Glutamatergic neuron (in vitro differentiated cells): ENCODE measurements around the gene C3orf85. TPM values are rescaled to one million over a fixed set of nuclear protein-coding genes. Genes with fewer than 3 reads are reported as not detected.
"Not testable (repeated sequence)": the region's sequence is repeated elsewhere in the genome, so short reads cannot be mapped to it uniquely, and the experiment has no call there.

Experiments
- DNase-seq: peaks from one replicate; pipeline ENCODE4 v3.0.0; 2022
- H3K27ac Mint-ChIP-seq: one replicate; pipeline ENCODE4 v1.8.0; 2020; ENCODE audit warnings: mild to moderate bottlenecking, mixed read lengths, inconsistent platforms; ENCODE audit not compliant: unreplicated experiment
- H3K27me3 Mint-ChIP-seq: one replicate; pipeline ENCODE4 v1.8.0; 2020; ENCODE audit warnings: mild to moderate bottlenecking, moderate library complexity, mixed read lengths, inconsistent platforms; ENCODE audit not compliant: unreplicated experiment
- H3K36me3 Mint-ChIP-seq: one replicate; pipeline ENCODE4 v1.8.0; 2020; ENCODE audit warnings: mild to moderate bottlenecking, mixed read lengths, inconsistent platforms; ENCODE audit not compliant: unreplicated experiment
- H3K4me1 Mint-ChIP-seq: one replicate; pipeline ENCODE4 v1.8.0; 2020; ENCODE audit warnings: mild to moderate bottlenecking, low read depth, mixed read lengths, inconsistent platforms; ENCODE audit not compliant: unreplicated experiment
- H3K4me3 Mint-ChIP-seq: one replicate; pipeline ENCODE4 v1.8.0; 2020; ENCODE audit warnings: mild to moderate bottlenecking, mixed read lengths, inconsistent platforms; ENCODE audit not compliant: unreplicated experiment
- H3K9me3 Mint-ChIP-seq: one replicate; pipeline ENCODE4 v1.8.0; 2020; ENCODE audit warnings: mild to moderate bottlenecking, moderate library complexity, mixed read lengths, inconsistent platforms; ENCODE audit not compliant: unreplicated experiment
- total RNA-seq: library from RNA; stranded (reverse); fragmentation: NEBNext Ultra II Directional; extraction: Animal tissue kit (Norgen Biotek cat#: 25700); gene quantifications from one replicate; pipeline ENCODE4 v1.2.1, GENCODE V29; 2021; ENCODE audit not compliant: unreplicated experiment
- TF ChIP-seq, protein P1 (sequence below): fragments of 200-600 bp; sonication (generic); IDR thresholded peaks from one replicate; pipeline ENCODE4 v1.5.0; 2021; ENCODE audit not compliant: partially characterized antibody, unreplicated experiment

The C3orf85 gene
- total RNA-seq, 1 donor from 2014 or later: not detected

DNA sequence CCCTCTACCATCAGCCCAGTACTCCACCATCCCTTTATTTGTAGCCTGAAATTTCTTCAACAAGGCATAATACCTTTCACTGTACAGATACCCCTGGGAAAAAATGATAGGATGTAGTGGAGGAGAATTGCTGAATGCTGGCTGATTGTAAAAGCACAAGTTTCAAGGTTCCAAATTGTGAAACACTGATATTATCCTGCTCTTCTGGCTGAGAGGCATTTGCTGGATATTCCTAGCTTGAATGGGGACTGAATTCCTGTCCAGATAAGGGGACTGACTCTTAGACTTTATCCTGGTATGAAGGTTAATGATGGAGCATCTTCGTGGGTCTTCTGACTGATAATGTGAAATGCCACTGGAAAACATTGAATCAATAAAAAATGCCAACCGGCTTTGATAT, 9.0 kb upstream of the C3orf85 start:
- TF ChIP-seq, protein P1, sequence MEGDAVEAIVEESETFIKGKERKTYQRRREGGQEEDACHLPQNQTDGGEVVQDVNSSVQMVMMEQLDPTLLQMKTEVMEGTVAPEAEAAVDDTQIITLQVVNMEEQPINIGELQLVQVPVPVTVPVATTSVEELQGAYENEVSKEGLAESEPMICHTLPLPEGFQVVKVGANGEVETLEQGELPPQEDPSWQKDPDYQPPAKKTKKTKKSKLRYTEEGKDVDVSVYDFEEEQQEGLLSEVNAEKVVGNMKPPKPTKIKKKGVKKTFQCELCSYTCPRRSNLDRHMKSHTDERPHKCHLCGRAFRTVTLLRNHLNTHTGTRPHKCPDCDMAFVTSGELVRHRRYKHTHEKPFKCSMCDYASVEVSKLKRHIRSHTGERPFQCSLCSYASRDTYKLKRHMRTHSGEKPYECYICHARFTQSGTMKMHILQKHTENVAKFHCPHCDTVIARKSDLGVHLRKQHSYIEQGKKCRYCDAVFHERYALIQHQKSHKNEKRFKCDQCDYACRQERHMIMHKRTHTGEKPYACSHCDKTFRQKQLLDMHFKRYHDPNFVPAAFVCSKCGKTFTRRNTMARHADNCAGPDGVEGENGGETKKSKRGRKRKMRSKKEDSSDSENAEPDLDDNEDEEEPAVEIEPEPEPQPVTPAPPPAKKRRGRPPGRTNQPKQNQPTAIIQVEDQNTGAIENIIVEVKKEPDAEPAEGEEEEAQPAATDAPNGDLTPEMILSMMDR: no peak
- H3K9me3 Mint-ChIP-seq: peaks cover 5% of the 10 kb centered on the region
- peaks cover 10% of the 10 kb centered on the region for H3K36me3 Mint-ChIP-seq
- H3K27me3 Mint-ChIP-seq: peaks cover 3% of the 10 kb centered on the region
- DNase-seq: no peak
- peaks cover 18% of the 10 kb centered on the region for H3K4me1 Mint-ChIP-seq
- H3K27ac Mint-ChIP-seq: no peak overlapping the region
- no peak overlapping the region for H3K4me3 Mint-ChIP-seq

GRCh38 chr3:109131276-109131675, 5.2 kb upstream of the C3orf85 start:
- Mint-ChIP-seq H3K36me3 (peaks cover 5% of the 10 kb centered on the region), H3K4me1 (peaks cover 11% of the 10 kb centered on the region), H3K27me3 (no peaks in the 10 kb centered on the region), H3K27ac (peak overlapping the region; percentile 30), H3K4me3 (no peak overlapping the region), H3K9me3 (no peaks in the 10 kb centered on the region)
- DNase-seq: no peak
- TF ChIP-seq, protein P1: no peak

GRCh38 chr3:109132801-109133473, 3.6 kb upstream of the C3orf85 start:
- Mint-ChIP-seq H3K4me1 (peaks cover 11% of the 10 kb centered on the region), H3K27ac (no peak overlapping the region), H3K9me3 (no peaks in the 10 kb centered on the region)

GRCh38 chr3:109133474-109133816, 3.1 kb upstream of the C3orf85 start:
- not testable (repeated sequence) for DNase-seq, H3K4me3 Mint-ChIP-seq, H3K27me3 Mint-ChIP-seq, H3K27ac Mint-ChIP-seq, H3K36me3 Mint-ChIP-seq, H3K9me3 Mint-ChIP-seq
- H3K4me1 Mint-ChIP-seq: peaks cover 11% of the 10 kb centered on the region

More at GRCh38 chr3:109132801-109133473, 3.6 kb upstream of the C3orf85 start:
- no peak for DNase-seq
- Mint-ChIP-seq H3K4me3 (no peak overlapping the region), H3K36me3 (peaks cover 5% of the 10 kb centered on the region), H3K27me3 (no peaks in the 10 kb centered on the region)
- TF ChIP-seq, protein P1: no peak

- TF ChIP-seq, protein P1: no peak
- no peak for DNase-seq
- Mint-ChIP-seq H3K27ac (no peak overlapping the region), H3K36me3 (no peaks in the 10 kb centered on the region), H3K4me1 (no peaks in the 10 kb centered on the region), H3K9me3 (no peaks in the 10 kb centered on the region), H3K4me3 (no peak overlapping the region), H3K27me3 (no peaks in the 10 kb centered on the region)
Measured at GRCh38 chr3:109137761-109138160, 1.2 kb downstream of the C3orf85 start.
